Prostate gland (tissue), 2 donors: Measurements from ENCODE around the gene MCM3AP.

Experiments used
- POLR2A ChIP-seq: fragments of 450-650 bp; IDR thresholded peaks from one replicate; pipeline ENCODE4 v1.6.1; 2016; ENCODE audit warnings: antibody characterized with exemption, mild to moderate bottlenecking
- TF ChIP-seq, protein P1 (sequence below), 4 experiments: fragments of 200-600 bp in 2 of 4; fragments of 450-650 bp in 2 of 4; sonication (generic) in 2 of 4; IDR thresholded peaks; 1 replicate in 3 of 4; 2 replicates in 1 of 4; pipeline ENCODE4 v1.5.1; 2016 to 2019; ENCODE audit warnings: antibody characterized with exemption in 4 of 4, mild to moderate bottlenecking in 2 of 4, moderate library complexity in 2 of 4

DNA sequence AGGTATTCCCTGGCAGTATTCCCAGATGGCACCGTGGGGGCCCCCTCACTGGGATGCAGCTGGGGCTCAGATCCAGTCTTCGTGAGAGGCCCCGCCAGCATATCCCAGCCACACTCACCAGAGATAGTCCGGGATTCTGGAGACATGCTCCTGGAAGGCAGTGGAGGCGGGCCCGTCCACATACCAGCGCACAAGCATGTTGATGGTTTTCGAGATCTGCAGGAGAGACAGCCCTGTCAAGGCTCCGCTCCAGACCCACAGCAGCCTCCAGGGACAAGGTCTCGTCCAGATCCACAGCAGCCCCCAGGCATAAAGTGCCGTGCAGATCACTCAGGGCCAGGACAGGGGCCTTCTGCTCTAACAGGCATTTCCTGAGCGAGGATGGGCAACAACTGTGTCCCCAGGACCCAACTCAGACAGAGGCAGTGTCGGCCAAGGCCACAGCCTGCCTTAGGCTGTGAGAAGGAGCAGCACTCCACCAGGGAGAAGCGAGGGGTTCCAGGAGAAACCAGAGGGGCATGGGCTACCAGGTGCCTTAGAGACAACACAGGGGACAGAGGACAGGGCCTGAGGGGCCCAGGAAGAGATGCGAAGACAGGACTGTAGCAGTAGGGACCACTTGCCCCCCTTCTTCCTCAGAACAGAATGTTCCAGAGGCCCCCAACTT lies 71.7 kb downstream of the MCM3AP start:
- TF ChIP-seq, protein P1, sequence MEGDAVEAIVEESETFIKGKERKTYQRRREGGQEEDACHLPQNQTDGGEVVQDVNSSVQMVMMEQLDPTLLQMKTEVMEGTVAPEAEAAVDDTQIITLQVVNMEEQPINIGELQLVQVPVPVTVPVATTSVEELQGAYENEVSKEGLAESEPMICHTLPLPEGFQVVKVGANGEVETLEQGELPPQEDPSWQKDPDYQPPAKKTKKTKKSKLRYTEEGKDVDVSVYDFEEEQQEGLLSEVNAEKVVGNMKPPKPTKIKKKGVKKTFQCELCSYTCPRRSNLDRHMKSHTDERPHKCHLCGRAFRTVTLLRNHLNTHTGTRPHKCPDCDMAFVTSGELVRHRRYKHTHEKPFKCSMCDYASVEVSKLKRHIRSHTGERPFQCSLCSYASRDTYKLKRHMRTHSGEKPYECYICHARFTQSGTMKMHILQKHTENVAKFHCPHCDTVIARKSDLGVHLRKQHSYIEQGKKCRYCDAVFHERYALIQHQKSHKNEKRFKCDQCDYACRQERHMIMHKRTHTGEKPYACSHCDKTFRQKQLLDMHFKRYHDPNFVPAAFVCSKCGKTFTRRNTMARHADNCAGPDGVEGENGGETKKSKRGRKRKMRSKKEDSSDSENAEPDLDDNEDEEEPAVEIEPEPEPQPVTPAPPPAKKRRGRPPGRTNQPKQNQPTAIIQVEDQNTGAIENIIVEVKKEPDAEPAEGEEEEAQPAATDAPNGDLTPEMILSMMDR (IDR thresholded peaks at IDR 0.05) = no peak
- no peak for TF ChIP-seq POLR2A
